SK-N-MC (cell line): ENCODE measurements around the gene MRTFA.
"Not testable (repeated sequence)": the region's sequence is repeated elsewhere in the genome, so short reads cannot be mapped to it uniquely, and the experiment has no call there.

Experiments used
- EZH2 ChIP-seq: fragments of 200-600 bp; sonication (generic); IDR thresholded peaks from one replicate; pipeline ENCODE4 v1.6.1; 2017; ENCODE audit warnings: antibody characterized with exemption
- FOXP2 ChIP-seq: optimal IDR thresholded peaks from 2 replicates; pipeline ENCODE3; 2011; ENCODE audit warnings: mild to moderate bottlenecking, moderate library complexity; ENCODE audit not compliant: insufficient read depth; ENCODE audit errors: extremely low read length, control extremely low read depth
- POLR2AphosphoS5 ChIP-seq: IDR thresholded peaks from 2 replicates; pipeline ENCODE4 v1.6.1; 2012; ENCODE audit warnings: mild to moderate bottlenecking, low read depth, low read length, borderline replicate concordance

DNA sequence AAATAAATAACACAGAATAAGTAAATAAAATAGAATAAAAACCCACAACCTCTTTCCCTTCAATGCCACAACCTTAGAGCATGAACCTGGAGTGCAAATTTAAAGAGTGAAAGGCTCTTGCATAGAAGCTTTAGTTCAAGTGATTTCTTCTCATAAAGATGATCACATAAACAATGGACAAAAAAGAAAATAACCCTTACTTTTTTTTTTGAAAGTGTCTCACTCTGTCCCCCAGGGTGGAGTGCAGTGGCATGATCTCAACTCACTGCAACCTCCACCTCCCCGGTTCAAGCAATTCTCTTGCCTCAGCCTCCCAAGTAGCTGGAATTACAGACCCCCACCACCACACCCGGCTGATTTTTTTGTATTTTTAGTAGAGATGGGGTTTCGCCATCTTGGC, 10.7 kb downstream of the MRTFA start:
- TF ChIP-seq POLR2AphosphoS5, EZH2, FOXP2: not testable (repeated sequence)
